Esophagus squamous epithelium (tissue), 5 donors: Measurements from ENCODE around the gene MYO18A. TPM values are rescaled to one million over a fixed set of nuclear protein-coding genes. Genes with fewer than 3 reads are reported as not detected.

Experiments used
- DNase-seq: peaks from one replicate; lab custom pipeline; 2025; lab: John Stamatoyannopoulos, UW
- H3K27ac ChIP-seq, 4 donors: fragments of 200-600 bp; sonication (generic); one replicate each; pipeline ENCODE4 v1.5.1; 2016 to 2019; ENCODE audit warnings: mild to moderate bottlenecking in 1 of 4
- H3K27me3 ChIP-seq, 4 donors: fragments of 200-600 bp; sonication (generic); 1 replicate in 3 of 4; 2 replicates in 1 of 4; pipeline versions ENCODE4 v1.5.1 to v1.6.0; 2017 to 2021; ENCODE audit warnings: antibody characterized with exemption in 1 of 4
- H3K36me3 ChIP-seq, 3 donors: fragments of 200-600 bp; sonication (generic); one replicate each; pipeline ENCODE4 v1.5.1; 2016 to 2019
- H3K4me1 ChIP-seq, 3 donors: fragments of 200-600 bp; sonication (generic); one replicate each; pipeline ENCODE4 v1.5.1; 2017 to 2019
- H3K4me3 ChIP-seq, 4 donors: fragments of 200-600 bp; sonication (generic); 1 replicate in 3 of 4; 2 replicates in 1 of 4; pipeline ENCODE4 v1.5.1; 2016 to 2019; ENCODE audit warnings: mild to moderate bottlenecking in 2 of 4, moderate library complexity in 1 of 4
- H3K9me3 ChIP-seq, 3 donors: fragments of 200-600 bp; sonication (generic); one replicate each; pipeline ENCODE4 v1.5.1; 2016 to 2019
- CTCF ChIP-seq, 6 experiments: fragments of 450-650 bp in 4 of 6; fragments of 200-600 bp in 2 of 6; sonication (generic) in 2 of 6; IDR thresholded peaks; one replicate each; pipeline ENCODE4 v1.5.1; 2016 to 2019; ENCODE audit warnings: antibody characterized with exemption in 6 of 6, mild to moderate bottlenecking in 4 of 6, moderate library complexity in 4 of 6
- POLR2A ChIP-seq, 4 donors: fragments of 450-650 bp; IDR thresholded peaks; one replicate each; pipeline ENCODE4 v1.6.1; 2017; ENCODE audit warnings: antibody characterized with exemption in 4 of 4, mild to moderate bottlenecking in 4 of 4, moderate library complexity in 3 of 4
- WGBS, 2 donors: methylation state at CpG; one replicate each; pipeline ENCODE4 v1.1.5; 2018; 5-methylcytosine and 5-hydroxymethylcytosine counted together
- intact Hi-C: fragments of 100-400 bp; cut with DNase I; formaldehyde crosslinking; loops from one replicate; pipeline ENCODE4 v1.15.0; 2022
- total RNA-seq, 4 donors: library from RNA; depleted of rRNA; stranded (reverse); fragments of >200 nt; gene quantifications; one replicate each; pipeline ENCODE4 v1.1.0, GENCODE V29; 2016
- donor health status: DM: yes; HTN: yes; CAD: no.

The MYO18A gene
- total RNA-seq, 4 donors from 2014 or later = 44.0 to 74.9 (median 68.5) TPM

GRCh38 chr17:29086628-29087332, 93.4 kb downstream of the MYO18A start:
- TF ChIP-seq POLR2A (IDR thresholded peaks at IDR 0.05) = no peak
- TF ChIP-seq CTCF (IDR thresholded peaks at IDR 0.05) = no peak

GRCh38 chr17:29085223-29085622, 95.0 kb downstream of the MYO18A start:
- intact Hi-C loops = no loop called here
- Histone ChIP-seq H3K4me3 (no peak overlapping the region), H3K27ac (no peak overlapping the region), H3K4me1 (no peaks in the 10 kb centered on the region), H3K9me3 (no peaks in the 10 kb centered on the region), H3K36me3 (peaks cover 41 to 100% (median 52%) of the 10 kb centered on the region in 3 donors), H3K27me3 (no peaks in the 10 kb centered on the region)
- DNase-seq = no peak
- WGBS, 2 donors = 89 to 91% methylated on average over 3 to 6 of the region's 12 CpGs
- TF ChIP-seq POLR2A (IDR thresholded peaks at IDR 0.05) = no peak
- no peak for TF ChIP-seq CTCF (IDR thresholded peaks at IDR 0.05)

More at GRCh38 chr17:29086628-29087332, 93.4 kb downstream of the MYO18A start:
- no peak overlapping the region for H3K4me3 ChIP-seq
- 86 to 92% methylated on average over 9 to 19 of the region's 19 CpGs for WGBS, 2 donors
- H3K27me3 ChIP-seq = no peaks in the 10 kb centered on the region
- no peak overlapping the region for H3K27ac ChIP-seq
- intact Hi-C loops = no loop called here
- peaks cover 0 to 3% (median 0%) of the 10 kb centered on the region in 3 donors for H3K4me1 ChIP-seq
- DNase-seq = no peak
- H3K36me3 ChIP-seq = peaks cover 44 to 100% (median 66%) of the 10 kb centered on the region in 3 donors
- H3K9me3 ChIP-seq = no peaks in the 10 kb centered on the region

GRCh38 chr17:29084541-29085146, 95.6 kb downstream of the MYO18A start:
- TF ChIP-seq CTCF (IDR thresholded peaks at IDR 0.05) = no peak
- no peaks in the 10 kb centered on the region for H3K9me3 ChIP-seq
- no peak overlapping the region for H3K27ac ChIP-seq
- H3K4me3 ChIP-seq = no peak overlapping the region
- intact Hi-C loops = no loop called here
- DNase-seq = no peak
- H3K4me1 ChIP-seq = no peaks in the 10 kb centered on the region
- peaks cover 46 to 100% (median 47%) of the 10 kb centered on the region in 3 donors for H3K36me3 ChIP-seq
- H3K27me3 ChIP-seq = no peaks in the 10 kb centered on the region
- WGBS, 2 donors = 75 to 77% methylated on average over 13 to 19 of the region's 21 CpGs

GRCh38 chr17:29080965-29081364, 99.2 kb downstream of the MYO18A start:
- WGBS, 2 donors = 85 to 87% methylated on average over 9 to 12 of the region's 14 CpGs
- Histone ChIP-seq H3K36me3 (peaks cover 27 to 99% (median 37%) of the 10 kb centered on the region in 3 donors), H3K4me3 (no peak overlapping the region), H3K4me1 (peaks cover 0 to 27% (median 0%) of the 10 kb centered on the region in 3 donors), H3K9me3 (no peaks in the 10 kb centered on the region), H3K27ac (no peak overlapping the region), H3K27me3 (no peaks in the 10 kb centered on the region)
- intact Hi-C loops = no loop called here
- no peak for TF ChIP-seq POLR2A (IDR thresholded peaks at IDR 0.05)
- no peak for TF ChIP-seq CTCF (IDR thresholded peaks at IDR 0.05)
- DNase-seq = no peak

- intact Hi-C loops = no loop called here
These were observed 99.9 kb downstream of the MYO18A start for GRCh38 chr17:29080323-29080722.

More at GRCh38 chr17:29080323-29080722, 99.9 kb downstream of the MYO18A start:
- WGBS, 2 donors = 96% methylated on average over 11 of the region's 33 CpGs; no CpG with 5 or more reads in 1 of the 2 donors
- Histone ChIP-seq H3K27ac (no peak overlapping the region), H3K9me3 (no peaks in the 10 kb centered on the region), H3K4me1 (peaks cover 0 to 27% (median 0%) of the 10 kb centered on the region in 3 donors), H3K36me3 (peaks cover 25 to 99% (median 30%) of the 10 kb centered on the region in 3 donors), H3K4me3 (no peak overlapping the region), H3K27me3 (no peaks in the 10 kb centered on the region)
- no peak for TF ChIP-seq POLR2A (IDR thresholded peaks at IDR 0.05)
- no peak for TF ChIP-seq CTCF (IDR thresholded peaks at IDR 0.05)
- no peak for DNase-seq
